ENCODE data around the gene TRA2A. TPM values are rescaled to one million over a fixed set of nuclear protein-coding genes. Genes with fewer than 3 reads are reported as not detected.

Gene TRA2A
- total and polyA plus RNA-seq, 10 of the 15 experiments (the other 5 are each of a cell fraction or from before 2014, with no cell fraction given) = 25.0 to 224 (median 91.3) TPM

- RAD21 ChIA-PET (ENCODE audit: unreplicated experiment) = interaction anchor here (2.0 kb wide), 1 partner anchor 66 kb away, joined by 11 read pairs; no protein-coding TSS in a partner anchor
- H3K36me3 ChIP-seq (ENCODE audit: control insufficient read depth in 2 of 2, insufficient read depth in 2 of 2, low read length in 1 of 2) = no peaks in the 10 kb centered on the region
- H3K4me3 ChIP-seq = peak overlapping the region; percentile 89
- H3K9me3 ChIP-seq (replicated peaks; ENCODE audit: control insufficient read depth, insufficient read depth, low read length) = no peaks in the 10 kb centered on the region
- ATAC-seq (peak; percentile 76), FAIRE-seq (peak; percentile 38), DNase-seq (ENCODE audit: low read depth, low spot score) (peak; percentile 76)
- no TSS peak for BruUV-seq (replicated peaks)
- CTCF ChIA-PET = interaction anchor here (0.9 to 1.3 kb wide), 5 partner anchors 11 to 116 kb away, joined by 3 to 5 read pairs (median 3); no protein-coding TSS in a partner anchor
- SMC1A ChIA-PET (ENCODE audit: uncharacterized antibody, unreplicated experiment) = interaction anchor here (1.0 to 1.9 kb wide), 7 partner anchors 29 to 116 kb away, joined by 3 to 10 read pairs (median 4); no protein-coding TSS in a partner anchor
- intact Hi-C loops (cut with micrococcal nuclease; ENCODE audit: unreplicated experiment) = loop anchor here (1.0 to 5.0 kb wide), 5 partner anchors 56 to 292 kb away; partner anchors contain the start of genes CCDC126 and NUP42
- peak overlapping the region; percentile 94 for H3K27ac ChIP-seq (ENCODE audit: control insufficient read depth, insufficient read depth)
- H3K9ac ChIP-seq (ENCODE audit: control insufficient read depth, insufficient read depth, low read length) = peak overlapping the region; percentile 88
- no peaks in the 10 kb centered on the region for H4K20me1 ChIP-seq (ENCODE audit: control insufficient read depth, insufficient read depth)
- H2AFZ ChIP-seq (ENCODE audit: control insufficient read depth, low read depth, low read length) = peak overlapping the region; percentile 89
- POLR2A ChIA-PET = interaction anchor here (0.6 to 2.3 kb wide), 5 partner anchors 17 to 57 kb away, joined by 3 to 7 read pairs (median 5); no protein-coding TSS in a partner anchor
- in situ Hi-C loops (cut with MboI) = no loop called here
- WGBS (ENCODE audit: insufficient coverage, insufficient replicate concordance, low lambda C conversion rate, missing lambda C conversion rate) = 1% methylated on average over 63 of the region's 66 CpGs
- no peaks in the 10 kb centered on the region for H3K4me1 ChIP-seq (ENCODE audit: control insufficient read depth, insufficient read depth, low read length)
- H3K27me3 ChIP-seq (replicated peaks in 1 of 2; ENCODE audit: control insufficient read depth in 2 of 2, insufficient read depth in 2 of 2, low read length in 1 of 2) = peaks cover 0 to 4% of the 10 kb centered on the region in 2 experiments; a peak in 1 of 4 replicates
- peak overlapping the region; percentile 85 for H3K4me2 ChIP-seq (ENCODE audit: control insufficient read depth, insufficient read depth)
- H3K79me2 ChIP-seq (ENCODE audit: control insufficient read depth, insufficient read depth, low read length) = peaks cover 55% of the 10 kb centered on the region
- TF ChIP-seq BRCA1 (IDR thresholded peaks at IDR 0.05; ENCODE audit: low read depth, low read length) = no peak
- TF ChIP-seq POLR2AphosphoS2 (IDR thresholded peaks at IDR 0.05; ENCODE audit: low read depth, low read length) = 0 out of 2 replicates have a peak, but pooled peaks have one; percentile 64
- TF ChIP-seq WRNIP1 (IDR thresholded peaks at IDR 0.05; ENCODE audit: borderline replicate concordance, low read depth, low read length) = no peak
- no peak for TF ChIP-seq PBX3 (IDR thresholded peaks at IDR 0.05; ENCODE audit: insufficient replicate concordance, low read depth, low read length)
- no peak for TF ChIP-seq SREBF1 (IDR thresholded peaks at IDR 0.05; ENCODE audit: low read length)
- TF ChIP-seq ZNF687 (IDR thresholded peaks at IDR 0.05) = no peak; the same call in 1 of the 2 replicates
- no peak for TF ChIP-seq HDAC2 (IDR thresholded peaks at IDR 0.05)
- TF ChIP-seq CEBPB (IDR thresholded peaks at IDR 0.05; ENCODE audit: borderline replicate concordance in 1 of 2, low read depth in 2 of 2, low read length in 2 of 2) = peak in 1 of 2 experiments; percentile 69; a peak in 1 of 4 replicates
- no peak for TF ChIP-seq ZNF622 (IDR thresholded peaks at IDR 0.05)
- TF ChIP-seq NFXL1 (IDR thresholded peaks at IDR 0.05; ENCODE audit: borderline replicate concordance) = no peak
- TF ChIP-seq ZBED1 (IDR thresholded peaks at IDR 0.05; ENCODE audit: borderline replicate concordance) = 0 out of 2 replicates have a peak, but pooled peaks have one; percentile 4
- TF ChIP-seq SMAD5 (IDR thresholded peaks at IDR 0.05; ENCODE audit: low read depth) = peak; percentile 40; the same call in 1 of the 2 replicates
- no peak; the same call in 1 of the 2 replicates for TF ChIP-seq CBFB (IDR thresholded peaks at IDR 0.05; ENCODE audit: low read depth)
- no peak for TF ChIP-seq TARDBP (IDR thresholded peaks at IDR 0.05; ENCODE audit: borderline replicate concordance)
These were observed 57.5 kb downstream of the TRA2A start for GRCh38 chr7:23474094-23474828.

Measured in GM12878 (cell line).